ENCODE measurements around the gene CIDEB. TPM values are rescaled to one million over a fixed set of nuclear protein-coding genes. Genes with fewer than 3 reads are reported as not detected.

Gene CIDEB
- total RNA-seq, 1 donor from 2014 or later, result 1.9 TPM

DNA sequence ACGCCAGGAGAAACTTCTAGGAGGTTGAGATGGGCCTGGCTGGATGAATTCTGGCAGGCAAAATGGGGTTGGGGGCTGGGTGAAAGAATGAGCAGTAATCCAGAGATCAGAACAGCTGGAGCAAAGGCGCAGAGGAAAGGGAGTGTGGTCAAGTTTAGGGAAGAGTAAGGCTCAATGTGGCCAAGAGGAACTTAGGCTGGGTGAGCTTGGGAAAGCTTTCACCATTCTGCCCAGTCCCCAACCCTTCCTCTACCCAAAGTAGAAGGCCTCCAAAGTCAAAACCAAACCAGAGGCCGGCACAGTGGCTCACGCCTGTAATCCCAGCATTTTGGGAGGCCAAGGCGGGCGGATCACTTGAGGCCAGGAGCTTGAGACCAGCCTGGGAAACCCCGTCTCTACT is 26.1 kb downstream of the CIDEB start:
- no peak for DNase-seq (ENCODE audit: low spot score, unreplicated experiment)
- no peak overlapping the region for H3K27ac Mint-ChIP-seq
- H3K36me3 Mint-ChIP-seq (ENCODE audit: insufficient read depth), result no peaks in the 10 kb centered on the region
- H3K9me3 Mint-ChIP-seq (ENCODE audit: low read depth), result no peaks in the 10 kb centered on the region
- H3K27me3 Mint-ChIP-seq, result no peaks in the 10 kb centered on the region
- TF ChIP-seq, protein P1, sequence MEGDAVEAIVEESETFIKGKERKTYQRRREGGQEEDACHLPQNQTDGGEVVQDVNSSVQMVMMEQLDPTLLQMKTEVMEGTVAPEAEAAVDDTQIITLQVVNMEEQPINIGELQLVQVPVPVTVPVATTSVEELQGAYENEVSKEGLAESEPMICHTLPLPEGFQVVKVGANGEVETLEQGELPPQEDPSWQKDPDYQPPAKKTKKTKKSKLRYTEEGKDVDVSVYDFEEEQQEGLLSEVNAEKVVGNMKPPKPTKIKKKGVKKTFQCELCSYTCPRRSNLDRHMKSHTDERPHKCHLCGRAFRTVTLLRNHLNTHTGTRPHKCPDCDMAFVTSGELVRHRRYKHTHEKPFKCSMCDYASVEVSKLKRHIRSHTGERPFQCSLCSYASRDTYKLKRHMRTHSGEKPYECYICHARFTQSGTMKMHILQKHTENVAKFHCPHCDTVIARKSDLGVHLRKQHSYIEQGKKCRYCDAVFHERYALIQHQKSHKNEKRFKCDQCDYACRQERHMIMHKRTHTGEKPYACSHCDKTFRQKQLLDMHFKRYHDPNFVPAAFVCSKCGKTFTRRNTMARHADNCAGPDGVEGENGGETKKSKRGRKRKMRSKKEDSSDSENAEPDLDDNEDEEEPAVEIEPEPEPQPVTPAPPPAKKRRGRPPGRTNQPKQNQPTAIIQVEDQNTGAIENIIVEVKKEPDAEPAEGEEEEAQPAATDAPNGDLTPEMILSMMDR (IDR thresholded peaks at IDR 0.05; ENCODE audit: unreplicated experiment), result no peak
- no peaks in the 10 kb centered on the region for H3K4me1 Mint-ChIP-seq (ENCODE audit: low read depth)
- no peak overlapping the region for H3K4me3 Mint-ChIP-seq (ENCODE audit: low read depth)

GRCh38 chr14:24280797-24281460 is 26.8 kb downstream of the CIDEB start:
- no peaks in the 10 kb centered on the region for H3K9me3 Mint-ChIP-seq (ENCODE audit: low read depth)
- no peak overlapping the region for H3K27ac Mint-ChIP-seq
- DNase-seq (ENCODE audit: low spot score, unreplicated experiment), result no peak
- no peaks in the 10 kb centered on the region for H3K36me3 Mint-ChIP-seq (ENCODE audit: insufficient read depth)
- no peak overlapping the region for H3K4me3 Mint-ChIP-seq (ENCODE audit: low read depth)
- H3K4me1 Mint-ChIP-seq (ENCODE audit: low read depth), result no peaks in the 10 kb centered on the region
- TF ChIP-seq, protein P1 (IDR thresholded peaks at IDR 0.05; ENCODE audit: unreplicated experiment), result no peak
- no peaks in the 10 kb centered on the region for H3K27me3 Mint-ChIP-seq

- Mint-ChIP-seq H3K4me1 (ENCODE audit: low read depth) (no peaks in the 10 kb centered on the region), H3K27ac (no peak overlapping the region), H3K36me3 (ENCODE audit: insufficient read depth) (no peaks in the 10 kb centered on the region), H3K9me3 (ENCODE audit: low read depth) (no peaks in the 10 kb centered on the region), H3K27me3 (no peaks in the 10 kb centered on the region), H3K4me3 (ENCODE audit: low read depth) (no peak overlapping the region)
- no peak for DNase-seq (ENCODE audit: low spot score, unreplicated experiment)
- TF ChIP-seq, protein P1 (IDR thresholded peaks at IDR 0.05; ENCODE audit: unreplicated experiment), result no peak
Measured at GRCh38 chr14:24279301-24280186, 28.2 kb downstream of the CIDEB start.

DNA sequence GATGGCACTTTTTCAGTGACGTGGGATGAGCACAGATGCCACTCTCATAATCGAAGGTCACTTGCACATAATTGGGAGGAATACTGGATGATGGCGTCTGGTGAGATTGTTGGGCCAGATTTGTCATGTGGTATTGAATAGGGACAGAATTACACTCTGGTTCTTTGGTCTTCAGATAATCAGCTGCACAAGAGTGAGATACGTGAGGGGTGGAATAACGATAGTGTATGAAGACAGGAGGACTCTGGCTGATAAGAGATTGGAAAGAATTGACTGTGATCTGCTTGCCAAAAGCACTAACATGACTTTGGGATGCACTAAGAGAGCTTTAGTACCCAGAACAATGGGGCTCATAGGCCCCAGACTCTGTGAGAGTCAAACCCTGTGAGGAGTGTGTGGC is 29.4 kb downstream of the CIDEB start:
- Mint-ChIP-seq H3K9me3 (ENCODE audit: low read depth) (no peaks in the 10 kb centered on the region), H3K4me3 (ENCODE audit: low read depth) (no peak overlapping the region), H3K4me1 (ENCODE audit: low read depth) (peaks cover under 1% of the 10 kb centered on the region), H3K36me3 (ENCODE audit: insufficient read depth) (no peaks in the 10 kb centered on the region), H3K27me3 (no peaks in the 10 kb centered on the region), H3K27ac (no peak overlapping the region)
- TF ChIP-seq, protein P1 (IDR thresholded peaks at IDR 0.05; ENCODE audit: unreplicated experiment), result no peak
- no peak for DNase-seq (ENCODE audit: low spot score, unreplicated experiment)

- H3K4me1 Mint-ChIP-seq (ENCODE audit: low read depth), result peaks cover 2% of the 10 kb centered on the region
- no peak overlapping the region for H3K27ac Mint-ChIP-seq
- H3K9me3 Mint-ChIP-seq (ENCODE audit: low read depth), result no peaks in the 10 kb centered on the region
- no peak overlapping the region for H3K4me3 Mint-ChIP-seq (ENCODE audit: low read depth)
- no peaks in the 10 kb centered on the region for H3K36me3 Mint-ChIP-seq (ENCODE audit: insufficient read depth)
- TF ChIP-seq, protein P1 (IDR thresholded peaks at IDR 0.05; ENCODE audit: unreplicated experiment), result no peak
- no peak for DNase-seq (ENCODE audit: low spot score, unreplicated experiment)
- no peaks in the 10 kb centered on the region for H3K27me3 Mint-ChIP-seq
Measured at GRCh38 chr14:24277606-24278321, 30.0 kb downstream of the CIDEB start.

Measured in progenitor cell of endocrine pancreas (in vitro differentiated cells).